IgD-negative memory B cell (primary cell): ENCODE measurements around the gene TMEM164. TPM values are rescaled to one million over a fixed set of nuclear protein-coding genes. Genes with fewer than 3 reads are reported as not detected.

ENCODE experiments used
- H3K27ac Mint-ChIP-seq, 3 donors: one replicate each; pipeline ENCODE4 v1.8.0; 2020 to 2022; ENCODE audit warnings: mild to moderate bottlenecking in 3 of 3, mixed read lengths in 3 of 3, moderate library complexity in 1 of 3
- H3K27me3 Mint-ChIP-seq: one replicate; pipeline ENCODE4 v1.8.0; 2021; ENCODE audit warnings: mixed read lengths
- H3K36me3 Mint-ChIP-seq: one replicate; pipeline ENCODE4 v1.8.0; 2020; ENCODE audit warnings: mild to moderate bottlenecking, mixed read lengths
- H3K4me1 Mint-ChIP-seq, 3 donors: one replicate each; pipeline ENCODE4 v1.8.0; 2020 to 2022; ENCODE audit warnings: mixed read lengths in 3 of 3, mild to moderate bottlenecking in 1 of 3
- H3K4me3 Mint-ChIP-seq, 4 donors: one replicate each; pipeline ENCODE4 v1.8.0; 2020 to 2022; ENCODE audit warnings: mild to moderate bottlenecking in 4 of 4, mixed read lengths in 4 of 4, moderate library complexity in 3 of 4
- H3K9me3 Mint-ChIP-seq, 3 donors: one replicate each; pipeline ENCODE4 v1.8.0; 2020 to 2021; ENCODE audit warnings: mixed read lengths in 3 of 3, mild to moderate bottlenecking in 1 of 3
- polyA plus RNA-seq: library from polyadenylated mRNA; unstranded; fragments of 300-500 nt; fragmentation: Illumina TruSeq; gene quantifications from one replicate; pipeline ENCODE4 v1.2.3, GENCODE V29; 2021

The TMEM164 gene
- polyA plus RNA-seq, 1 donor from 2014 or later, result 1.4 TPM

DNA sequence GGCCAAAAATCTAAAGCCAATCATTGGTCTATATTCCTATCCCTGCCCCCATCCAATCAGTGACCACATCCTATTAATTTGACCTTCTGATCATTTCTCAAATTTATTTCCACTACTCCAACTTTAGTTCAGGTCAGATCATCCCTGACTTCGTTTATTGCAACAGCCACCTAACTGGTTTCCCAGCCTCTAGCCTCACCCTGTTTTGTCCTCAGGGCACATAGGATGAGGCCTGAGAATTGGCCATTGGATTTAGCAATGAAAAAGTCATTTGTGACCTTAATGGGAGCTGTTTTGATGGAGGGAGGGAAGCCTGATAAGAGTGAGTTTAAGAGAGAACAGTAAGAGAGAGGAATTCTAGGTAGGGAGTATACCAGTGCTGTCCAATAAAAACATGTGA is 160.0 kb downstream of the TMEM164 start:
- no peaks in the 10 kb centered on the region for H3K36me3 Mint-ChIP-seq
- H3K27ac Mint-ChIP-seq, result no peak overlapping the region
- H3K4me1 Mint-ChIP-seq, result peaks cover 8 to 12% (median 9%) of the 10 kb centered on the region in 3 donors
- H3K27me3 Mint-ChIP-seq, result no peaks in the 10 kb centered on the region
- H3K4me3 Mint-ChIP-seq, result no peak overlapping the region
- H3K9me3 Mint-ChIP-seq, result no peaks in the 10 kb centered on the region

DNA sequence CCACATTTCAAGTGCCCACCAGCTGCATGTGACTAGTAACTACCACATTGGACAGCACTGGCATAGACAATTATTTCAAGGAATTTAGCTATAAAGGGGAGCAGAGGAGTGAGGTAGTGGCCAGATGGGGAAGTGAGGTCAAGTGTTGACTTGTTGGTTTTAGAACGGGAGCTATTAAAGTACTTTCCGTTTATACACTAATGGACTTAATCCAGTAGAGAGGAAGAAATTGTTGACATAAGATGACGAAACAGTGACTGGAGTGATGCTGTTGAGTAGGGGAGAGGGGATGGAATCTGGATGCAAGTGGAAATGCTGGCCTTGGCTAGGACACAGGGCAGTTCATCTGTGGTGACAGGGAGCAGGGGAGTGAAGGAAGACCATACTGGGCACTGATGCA is 160.6 kb downstream of the TMEM164 start:
- H3K4me3 Mint-ChIP-seq, result no peak overlapping the region
- no peaks in the 10 kb centered on the region for H3K9me3 Mint-ChIP-seq
- no peaks in the 10 kb centered on the region for H3K27me3 Mint-ChIP-seq
- no peak overlapping the region for H3K27ac Mint-ChIP-seq
- no peaks in the 10 kb centered on the region for H3K36me3 Mint-ChIP-seq
- H3K4me1 Mint-ChIP-seq, result peaks cover 8 to 12% (median 9%) of the 10 kb centered on the region in 3 donors

- H3K9me3 Mint-ChIP-seq, result no peaks in the 10 kb centered on the region
- no peak overlapping the region for H3K27ac Mint-ChIP-seq
- no peaks in the 10 kb centered on the region for H3K36me3 Mint-ChIP-seq
- no peaks in the 10 kb centered on the region for H3K27me3 Mint-ChIP-seq
- H3K4me1 Mint-ChIP-seq, result peaks cover 7 to 17% (median 7%) of the 10 kb centered on the region in 3 donors
- H3K4me3 Mint-ChIP-seq, result no peak overlapping the region
Measured at GRCh38 chrX:110167952-110168451, 165.1 kb downstream of the TMEM164 start.

DNA sequence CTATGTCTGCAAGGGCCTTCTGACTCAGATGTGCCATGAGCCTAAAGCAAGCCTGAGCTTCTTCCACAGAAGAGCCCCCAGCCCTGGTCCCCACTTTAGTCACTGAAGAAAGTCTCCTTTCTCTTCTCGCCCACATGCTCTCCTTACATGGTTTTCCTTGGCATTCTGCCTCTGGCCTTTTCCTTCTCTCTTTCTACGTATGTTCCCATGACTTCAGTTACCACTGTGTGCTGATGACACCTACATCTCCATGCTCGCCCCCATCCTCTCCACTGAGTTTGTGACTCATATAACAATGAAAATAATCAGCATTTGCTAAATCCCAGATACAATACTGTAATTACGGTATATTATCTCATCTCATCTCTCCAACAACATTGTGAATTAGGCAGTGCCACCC is 165.7 kb downstream of the TMEM164 start:
- H3K4me3 Mint-ChIP-seq, result no peak overlapping the region
- H3K27ac Mint-ChIP-seq, result no peak overlapping the region
- no peaks in the 10 kb centered on the region for H3K27me3 Mint-ChIP-seq
- H3K9me3 Mint-ChIP-seq, result no peaks in the 10 kb centered on the region
- H3K36me3 Mint-ChIP-seq, result no peaks in the 10 kb centered on the region
- H3K4me1 Mint-ChIP-seq, result peaks cover 7 to 17% (median 7%) of the 10 kb centered on the region in 3 donors

DNA sequence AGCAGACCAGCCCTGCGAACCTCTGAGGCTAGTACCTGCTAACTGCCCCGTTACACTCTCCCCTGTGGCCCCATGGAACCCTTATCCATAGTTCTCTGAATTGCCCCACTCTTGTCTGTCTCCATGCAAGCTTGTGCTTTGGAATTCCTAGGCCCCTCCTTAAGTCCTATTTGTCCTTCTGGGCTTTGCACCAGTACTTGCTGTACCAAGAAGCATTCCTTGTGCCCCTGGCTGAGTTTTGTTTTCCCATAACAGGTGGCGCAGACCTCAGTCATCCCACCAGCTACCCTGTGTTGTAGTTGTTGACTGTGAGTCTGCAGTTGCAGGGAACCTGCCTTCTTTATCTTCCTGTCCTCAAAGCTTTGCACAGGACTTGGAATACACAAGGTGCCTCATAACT is 167.1 kb downstream of the TMEM164 start:
- no peaks in the 10 kb centered on the region for H3K27me3 Mint-ChIP-seq
- H3K27ac Mint-ChIP-seq, result no peak overlapping the region
- no peaks in the 10 kb centered on the region for H3K9me3 Mint-ChIP-seq
- H3K4me1 Mint-ChIP-seq, result peaks cover 7 to 17% (median 7%) of the 10 kb centered on the region in 3 donors
- H3K4me3 Mint-ChIP-seq, result no peak overlapping the region
- H3K36me3 Mint-ChIP-seq, result no peaks in the 10 kb centered on the region

DNA sequence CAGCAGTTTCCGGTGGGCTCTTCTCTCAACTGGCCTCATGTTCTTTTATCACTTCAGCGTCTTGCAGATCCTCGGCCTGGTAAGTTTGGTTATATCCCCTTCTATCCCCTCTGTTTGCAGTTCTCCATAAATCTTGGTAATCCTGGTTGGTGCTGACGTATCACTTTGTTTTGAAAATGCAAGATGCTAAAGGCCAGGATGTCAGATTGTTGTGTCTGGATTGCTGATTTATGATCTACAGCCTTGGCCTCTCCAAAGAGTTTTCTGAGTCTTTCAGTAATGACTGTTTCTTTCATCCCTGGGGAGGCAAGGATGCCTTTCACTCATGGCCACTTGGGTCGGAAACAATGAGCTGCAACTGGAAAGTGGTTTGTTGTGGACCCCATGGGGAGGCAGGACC is 168.5 kb downstream of the TMEM164 start:
- no peaks in the 10 kb centered on the region for H3K27me3 Mint-ChIP-seq
- H3K36me3 Mint-ChIP-seq, result no peaks in the 10 kb centered on the region
- no peaks in the 10 kb centered on the region for H3K9me3 Mint-ChIP-seq
- peaks cover 7 to 17% (median 7%) of the 10 kb centered on the region in 3 donors for H3K4me1 Mint-ChIP-seq
- peak overlapping the region in 2 of 3 donors; percentile 44 to 85 for H3K27ac Mint-ChIP-seq
- no peak overlapping the region for H3K4me3 Mint-ChIP-seq

GRCh38 chrX:110172215-110172614 is 169.3 kb downstream of the TMEM164 start:
- Mint-ChIP-seq H3K9me3 (no peaks in the 10 kb centered on the region), H3K27ac (peak overlapping the region; percentile 16 to 85 (median 18)), H3K4me1 (peaks cover 7 to 17% (median 7%) of the 10 kb centered on the region in 3 donors), H3K36me3 (no peaks in the 10 kb centered on the region), H3K27me3 (no peaks in the 10 kb centered on the region), H3K4me3 (peak overlapping the region in 2 of 4 donors; percentile 39 to 63)

- Mint-ChIP-seq H3K27ac (peak overlapping the region in 1 of 3 donors; percentile 16), H3K27me3 (no peaks in the 10 kb centered on the region), H3K4me1 (peaks cover 7 to 17% (median 7%) of the 10 kb centered on the region in 3 donors), H3K9me3 (no peaks in the 10 kb centered on the region), H3K36me3 (no peaks in the 10 kb centered on the region), H3K4me3 (no peak overlapping the region)
Measured at GRCh38 chrX:110173192-110174175, 170.6 kb downstream of the TMEM164 start.

DNA sequence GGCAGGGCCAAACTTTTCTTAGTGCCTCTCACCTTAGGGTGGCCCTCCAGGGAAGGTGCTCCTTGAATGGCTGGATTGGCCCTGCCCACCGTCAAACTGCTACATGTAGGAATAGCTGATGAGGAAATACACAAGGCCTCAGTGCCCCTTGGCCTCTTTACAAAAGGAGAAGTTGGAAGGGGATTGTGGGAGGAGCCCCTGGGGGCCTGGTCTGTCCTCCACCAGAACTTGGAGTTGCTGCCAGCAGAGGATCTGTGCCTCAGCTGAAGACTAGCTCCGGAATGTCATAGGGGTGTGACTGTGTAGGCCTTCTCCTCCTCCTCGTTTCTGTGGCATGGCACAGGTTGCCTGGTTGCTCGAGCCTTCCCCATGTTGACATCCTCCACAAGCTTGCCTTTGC is 172.2 kb downstream of the TMEM164 start:
- Mint-ChIP-seq H3K4me3 (no peak overlapping the region), H3K27me3 (no peaks in the 10 kb centered on the region), H3K4me1 (peaks cover 7 to 17% (median 7%) of the 10 kb centered on the region in 3 donors), H3K36me3 (no peaks in the 10 kb centered on the region), H3K9me3 (no peaks in the 10 kb centered on the region), H3K27ac (no peak overlapping the region)

DNA sequence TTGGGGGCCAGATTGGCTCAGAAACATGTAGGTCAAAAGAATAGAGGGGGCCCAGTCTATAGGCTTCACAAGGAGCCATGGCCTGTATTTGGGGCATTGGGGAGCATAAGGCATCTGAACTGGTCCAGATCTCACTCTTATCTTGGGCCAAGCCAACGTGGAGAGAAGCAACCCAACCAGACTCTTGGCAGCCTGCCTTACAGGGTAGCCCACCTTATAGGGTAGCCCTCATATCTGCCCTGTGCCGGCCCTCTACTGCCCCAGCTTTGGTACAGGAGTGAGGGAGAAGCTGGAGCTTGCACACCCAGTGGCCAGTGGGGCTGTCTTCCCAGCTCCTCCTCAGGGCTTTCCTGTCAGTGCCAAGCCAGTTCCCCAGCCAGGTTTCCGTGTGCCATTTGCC is 172.8 kb downstream of the TMEM164 start:
- H3K36me3 Mint-ChIP-seq, result no peaks in the 10 kb centered on the region
- H3K27ac Mint-ChIP-seq, result no peak overlapping the region
- H3K27me3 Mint-ChIP-seq, result no peaks in the 10 kb centered on the region
- H3K9me3 Mint-ChIP-seq, result no peaks in the 10 kb centered on the region
- no peak overlapping the region for H3K4me3 Mint-ChIP-seq
- H3K4me1 Mint-ChIP-seq, result peaks cover 7 to 16% (median 7%) of the 10 kb centered on the region in 3 donors

GRCh38 chrX:110178179-110178865 is 175.4 kb downstream of the TMEM164 start:
- Mint-ChIP-seq H3K4me3 (no peak overlapping the region), H3K27me3 (no peaks in the 10 kb centered on the region), H3K36me3 (no peaks in the 10 kb centered on the region), H3K4me1 (no peaks in the 10 kb centered on the region), H3K9me3 (no peaks in the 10 kb centered on the region), H3K27ac (peak overlapping the region in 1 of 3 donors; percentile 46)

DNA sequence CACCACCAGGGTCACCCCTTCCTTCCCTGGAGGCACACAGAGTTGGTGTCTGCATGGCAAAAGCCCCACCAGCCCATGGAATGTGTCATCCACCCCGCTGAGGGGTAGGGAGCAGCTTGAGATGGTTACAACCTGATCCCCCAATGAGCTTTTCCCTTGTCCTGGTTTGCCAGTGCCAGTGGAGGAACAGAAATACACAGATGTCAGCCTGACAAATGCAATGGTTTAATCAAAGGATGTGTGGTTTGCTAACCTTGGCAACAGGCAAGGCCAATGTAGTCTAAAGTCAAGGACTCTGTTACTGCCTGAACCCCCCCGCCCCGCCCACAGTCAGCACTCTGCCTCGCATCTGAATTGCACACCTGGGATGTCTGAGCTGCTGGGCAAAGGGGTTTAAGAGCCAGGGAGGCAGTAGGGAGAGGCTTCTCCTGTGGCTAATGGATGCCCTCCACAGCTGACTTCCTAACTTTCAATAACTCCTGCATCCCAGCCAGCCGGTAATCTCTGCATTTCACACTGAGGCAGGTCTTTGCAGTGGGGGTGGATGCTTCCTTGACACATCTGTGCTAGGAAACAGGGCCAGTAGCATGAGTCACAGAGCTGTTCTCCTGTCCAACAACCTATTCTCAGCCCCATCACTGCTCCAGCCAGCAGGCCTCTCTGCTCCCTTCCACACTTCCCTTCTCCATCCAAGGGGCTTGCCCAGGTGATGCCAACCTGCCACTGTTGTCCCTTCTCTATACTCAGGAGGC is 177.4 kb downstream of the TMEM164 start:
- Mint-ChIP-seq H3K4me1 (no peaks in the 10 kb centered on the region), H3K36me3 (no peaks in the 10 kb centered on the region), H3K9me3 (no peaks in the 10 kb centered on the region), H3K27ac (no peak overlapping the region), H3K27me3 (no peaks in the 10 kb centered on the region), H3K4me3 (no peak overlapping the region)

DNA sequence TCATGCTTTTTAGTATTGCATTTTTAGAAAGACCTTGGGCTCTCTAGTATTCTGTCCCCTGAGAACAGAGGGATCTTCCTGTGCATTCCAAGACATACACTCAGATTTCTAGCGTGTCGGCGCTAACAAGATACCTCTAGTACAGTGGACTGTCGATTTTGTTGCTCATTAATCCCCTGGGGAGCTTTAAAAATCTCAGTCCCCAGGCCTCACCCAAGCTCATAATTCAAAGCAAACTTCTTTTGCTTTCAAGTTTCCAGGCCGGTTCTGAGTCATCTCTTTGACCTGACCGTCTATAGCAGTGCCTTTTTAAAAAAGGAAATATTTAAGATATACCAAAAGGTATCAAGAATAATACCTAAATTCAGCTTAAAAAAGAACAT is 178.0 kb downstream of the TMEM164 start:
- Mint-ChIP-seq H3K27me3 (no peaks in the 10 kb centered on the region), H3K36me3 (no peaks in the 10 kb centered on the region), H3K4me1 (no peaks in the 10 kb centered on the region), H3K27ac (no peak overlapping the region), H3K4me3 (no peak overlapping the region), H3K9me3 (no peaks in the 10 kb centered on the region)

DNA sequence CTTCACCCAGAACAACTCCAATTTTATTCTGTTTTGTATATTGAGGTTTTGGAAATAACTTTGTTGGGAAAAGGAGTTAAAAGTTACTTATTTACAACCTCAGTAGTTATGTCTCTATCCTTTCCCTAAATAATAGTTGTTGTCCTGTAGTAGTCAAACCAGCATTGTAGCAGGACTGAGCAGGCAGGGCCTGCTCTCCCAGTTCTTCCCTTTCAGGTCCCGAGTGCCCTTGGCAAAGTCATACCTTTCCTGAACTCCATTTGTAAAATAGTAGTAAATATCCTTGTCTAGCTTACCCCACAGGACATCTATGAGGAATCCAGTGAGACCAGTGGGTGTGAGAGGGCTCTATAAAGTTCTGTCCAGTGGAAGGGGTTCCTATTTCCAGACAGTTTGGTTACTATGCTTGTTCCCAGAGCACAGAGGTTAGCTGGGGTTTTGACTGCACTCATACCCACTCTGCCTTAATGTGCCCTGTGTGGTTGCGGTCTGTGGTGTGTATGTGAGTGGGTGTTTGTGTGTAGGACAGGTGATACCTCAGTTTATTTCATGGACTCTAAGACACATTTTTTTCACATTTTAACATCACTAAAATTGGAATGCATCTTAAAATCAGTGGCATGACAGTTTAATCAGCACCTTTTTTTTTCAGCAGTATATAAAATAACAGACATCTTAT is 178.7 kb downstream of the TMEM164 start:
- no peaks in the 10 kb centered on the region for H3K36me3 Mint-ChIP-seq
- peaks cover 0 to 4% (median 2%) of the 10 kb centered on the region in 3 donors for H3K9me3 Mint-ChIP-seq
- no peaks in the 10 kb centered on the region for H3K4me1 Mint-ChIP-seq
- H3K27ac Mint-ChIP-seq, result no peak overlapping the region
- H3K27me3 Mint-ChIP-seq, result no peaks in the 10 kb centered on the region
- H3K4me3 Mint-ChIP-seq, result no peak overlapping the region
